Upper lobe of left lung (tissue), 4 donors: ENCODE results near the gene VSTM4.

Source experiments
- CTCF ChIP-seq, 6 experiments: fragments of 450-650 bp in 4 of 6; fragments of 200-600 bp in 2 of 6; sonication (generic) in 2 of 6; IDR thresholded peaks; one replicate each; pipeline ENCODE4 v1.5.1; 2016 to 2019; ENCODE audit warnings: antibody characterized with exemption in 6 of 6
- POLR2A ChIP-seq, 4 donors: fragments of 450-650 bp; IDR thresholded peaks; one replicate each; pipeline ENCODE4 v1.5.1; 2016 to 2017; ENCODE audit warnings: antibody characterized with exemption in 4 of 4, mild to moderate bottlenecking in 2 of 4

- TF ChIP-seq POLR2A (IDR thresholded peaks at IDR 0.05), result no peak
- TF ChIP-seq CTCF (IDR thresholded peaks at IDR 0.05), result no peak
Measured at GRCh38 chr10:49010865-49011264, 104.5 kb downstream of the VSTM4 start.
